ENCODE measurements around the gene EGFR.

The EGFR gene

DNA sequence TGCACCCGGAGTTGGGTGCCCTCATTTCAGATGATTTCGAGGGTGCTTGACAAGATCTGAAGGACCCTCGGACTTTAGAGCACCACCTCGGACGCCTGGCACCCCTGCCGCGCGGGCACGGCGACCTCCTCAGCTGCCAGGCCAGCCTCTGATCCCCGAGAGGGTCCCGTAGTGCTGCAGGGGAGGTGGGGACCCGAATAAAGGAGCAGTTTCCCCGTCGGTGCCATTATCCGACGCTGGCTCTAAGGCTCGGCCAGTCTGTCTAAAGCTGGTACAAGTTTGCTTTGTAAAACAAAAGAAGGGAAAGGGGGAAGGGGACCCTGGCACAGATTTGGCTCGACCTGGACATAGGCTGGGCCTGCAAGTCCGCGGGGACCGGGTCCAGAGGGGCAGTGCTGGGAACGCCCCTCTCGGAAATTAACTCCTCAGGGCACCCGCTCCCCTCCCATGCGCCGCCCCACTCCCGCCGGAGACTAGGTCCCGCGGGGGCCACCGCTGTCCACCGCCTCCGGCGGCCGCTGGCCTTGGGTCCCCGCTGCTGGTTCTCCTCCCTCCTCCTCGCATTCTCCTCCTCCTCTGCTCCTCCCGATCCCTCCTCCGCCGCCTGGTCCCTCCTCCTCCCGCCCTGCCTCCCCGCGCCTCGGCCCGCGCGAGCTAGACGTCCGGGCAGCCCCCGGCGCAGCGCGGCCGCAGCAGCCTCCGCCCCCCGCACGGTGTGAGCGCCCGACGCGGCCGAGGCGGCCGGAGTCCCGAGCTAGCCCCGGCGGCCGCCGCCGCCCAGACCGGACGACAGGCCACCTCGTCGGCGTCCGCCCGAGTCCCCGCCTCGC lies at the start of gene EGFR:
Gene EGFR (plus strand): TSS at position 657 of the 830 bp plus-strand sequence. CDS start 261 bp downstream, outside the sequence.
- no peak for DNase-seq

DNA sequence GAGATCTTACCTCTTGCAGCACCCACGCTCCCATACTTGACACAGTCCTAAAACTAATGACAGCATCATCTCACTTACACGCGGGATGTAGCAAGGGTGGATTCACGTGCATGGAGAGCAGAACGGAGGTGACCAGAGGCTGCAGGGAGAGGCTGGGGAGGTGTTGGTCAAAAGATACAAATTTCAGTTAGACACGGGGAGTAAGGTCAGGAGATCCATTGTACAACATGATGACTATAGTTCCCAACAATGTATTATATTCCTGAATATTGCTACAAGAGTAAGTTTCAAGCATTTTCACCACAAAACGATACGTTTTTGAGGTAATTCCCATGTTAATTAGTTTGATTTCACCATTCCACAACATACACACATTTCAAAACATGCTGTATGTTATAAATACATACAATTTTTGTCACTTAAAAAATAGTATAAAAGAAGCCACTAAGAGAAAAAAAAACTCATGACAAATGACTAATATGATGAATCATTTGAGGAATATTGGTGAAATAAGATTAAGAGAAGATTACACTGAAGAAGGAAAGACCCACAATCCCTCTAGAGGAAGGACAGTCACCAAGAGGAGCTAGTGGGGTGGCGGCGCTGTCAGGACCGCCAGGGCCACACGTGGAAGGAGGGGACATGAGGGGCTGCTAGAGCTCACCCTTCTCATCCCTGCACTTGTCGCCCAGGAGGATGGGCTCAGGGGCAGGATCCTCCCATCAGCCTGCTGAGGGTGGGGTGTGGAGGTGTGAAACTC lies 49.4 kb upstream of the EGFR start:
- DNase-seq, result no peak

DNA sequence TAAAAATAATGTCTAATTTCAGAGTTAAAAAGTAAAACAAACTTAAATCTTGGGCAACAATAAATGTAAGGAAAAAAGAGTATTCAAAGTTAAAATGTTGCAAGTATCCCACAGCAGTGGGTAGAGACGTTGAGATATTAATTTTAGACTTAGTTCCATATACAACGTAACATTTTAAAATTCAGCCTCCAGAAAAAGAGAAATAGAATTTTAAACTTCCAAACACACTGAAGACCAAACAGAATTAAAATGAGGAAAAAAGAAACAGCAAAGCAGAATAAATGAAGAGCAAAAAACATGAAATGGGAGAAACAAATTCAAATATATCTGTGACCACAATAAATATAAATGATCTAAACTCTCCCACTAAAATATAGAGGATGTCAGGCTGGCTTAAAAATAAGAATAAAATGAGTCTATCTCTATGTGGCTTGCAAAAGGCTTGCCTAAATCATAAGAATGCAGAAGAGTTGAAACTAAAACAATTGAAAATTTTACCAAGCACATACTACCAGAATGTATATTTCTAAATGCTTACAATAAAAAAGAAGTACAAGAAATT lies 46.0 kb upstream of the EGFR start:
- no peak for DNase-seq

DNA sequence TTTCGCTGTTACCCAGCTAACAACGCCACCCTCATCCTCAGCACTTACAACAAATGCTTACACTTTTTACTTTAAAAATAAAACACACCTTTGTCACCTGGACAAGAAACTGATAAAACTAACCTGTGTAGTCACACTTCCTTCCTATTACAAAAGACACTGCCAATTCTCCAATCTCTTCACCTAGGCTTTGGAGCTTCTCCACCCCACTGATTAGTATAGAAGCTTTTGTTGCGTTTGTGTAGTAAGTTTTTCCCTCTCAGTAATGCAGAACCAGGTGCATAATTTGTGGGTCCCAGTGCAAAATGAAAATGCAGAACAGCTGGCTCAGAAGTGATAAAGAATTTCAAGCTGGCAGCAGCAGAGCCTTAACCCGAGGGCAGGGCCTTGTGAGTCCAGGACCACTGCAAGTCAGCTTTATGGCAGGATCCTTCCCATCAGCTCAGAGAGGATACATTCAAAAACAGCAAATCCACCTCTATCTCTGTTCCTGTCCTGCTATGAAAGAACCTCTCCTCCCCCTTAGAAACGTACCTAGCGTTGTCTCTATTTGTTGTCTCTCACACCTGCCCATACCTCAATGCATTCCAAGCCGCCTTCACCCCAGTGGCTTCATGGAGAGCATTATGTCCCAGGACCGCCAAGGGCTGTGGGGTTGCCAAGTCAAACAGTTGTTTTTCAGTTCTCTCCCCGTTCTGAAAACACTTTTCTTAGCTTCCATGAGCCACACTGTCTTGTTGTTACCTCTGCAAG lies 40.3 kb upstream of the EGFR start:
- no peak for DNase-seq

DNA sequence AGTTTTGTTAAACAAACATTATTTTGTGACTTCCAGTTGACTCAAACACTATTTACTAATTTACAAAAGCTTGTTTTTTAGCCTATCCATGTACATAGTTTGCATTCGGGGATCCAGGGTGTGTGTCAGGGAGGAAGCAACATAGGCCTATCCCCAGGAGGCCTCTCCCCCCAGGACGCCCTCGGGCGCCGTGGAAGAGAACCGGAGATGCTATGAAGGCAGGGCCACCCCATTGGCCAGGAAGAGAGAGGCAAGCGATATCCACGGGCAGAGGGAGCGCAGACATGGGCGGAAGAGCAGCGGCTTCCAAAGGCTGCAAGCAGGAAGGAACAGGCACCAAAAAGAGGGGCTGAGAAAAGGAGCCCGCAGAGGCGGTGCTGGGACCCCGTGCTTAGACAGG lies 38.3 kb upstream of the EGFR start:
- no peak for DNase-seq

DNA sequence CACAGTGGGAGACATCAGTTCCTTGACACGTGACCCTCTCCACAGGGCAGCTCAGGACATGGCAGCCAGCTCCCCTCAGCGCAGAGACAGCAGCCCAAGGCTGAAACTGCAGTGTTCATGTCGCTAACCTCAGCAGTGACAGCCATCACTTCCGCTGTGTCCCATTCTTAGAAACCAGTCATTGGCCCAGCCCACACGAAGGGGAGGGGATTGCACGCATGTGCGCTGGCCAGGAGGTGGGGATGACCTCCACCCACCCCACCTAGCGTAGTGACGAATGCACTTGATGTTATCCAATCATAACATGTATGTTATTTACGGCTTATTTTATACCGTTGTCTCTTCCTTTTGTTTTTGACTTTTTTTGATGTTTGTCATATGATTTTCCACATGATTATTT lies 36.9 kb upstream of the EGFR start:
- DNase-seq, result no peak

DNA sequence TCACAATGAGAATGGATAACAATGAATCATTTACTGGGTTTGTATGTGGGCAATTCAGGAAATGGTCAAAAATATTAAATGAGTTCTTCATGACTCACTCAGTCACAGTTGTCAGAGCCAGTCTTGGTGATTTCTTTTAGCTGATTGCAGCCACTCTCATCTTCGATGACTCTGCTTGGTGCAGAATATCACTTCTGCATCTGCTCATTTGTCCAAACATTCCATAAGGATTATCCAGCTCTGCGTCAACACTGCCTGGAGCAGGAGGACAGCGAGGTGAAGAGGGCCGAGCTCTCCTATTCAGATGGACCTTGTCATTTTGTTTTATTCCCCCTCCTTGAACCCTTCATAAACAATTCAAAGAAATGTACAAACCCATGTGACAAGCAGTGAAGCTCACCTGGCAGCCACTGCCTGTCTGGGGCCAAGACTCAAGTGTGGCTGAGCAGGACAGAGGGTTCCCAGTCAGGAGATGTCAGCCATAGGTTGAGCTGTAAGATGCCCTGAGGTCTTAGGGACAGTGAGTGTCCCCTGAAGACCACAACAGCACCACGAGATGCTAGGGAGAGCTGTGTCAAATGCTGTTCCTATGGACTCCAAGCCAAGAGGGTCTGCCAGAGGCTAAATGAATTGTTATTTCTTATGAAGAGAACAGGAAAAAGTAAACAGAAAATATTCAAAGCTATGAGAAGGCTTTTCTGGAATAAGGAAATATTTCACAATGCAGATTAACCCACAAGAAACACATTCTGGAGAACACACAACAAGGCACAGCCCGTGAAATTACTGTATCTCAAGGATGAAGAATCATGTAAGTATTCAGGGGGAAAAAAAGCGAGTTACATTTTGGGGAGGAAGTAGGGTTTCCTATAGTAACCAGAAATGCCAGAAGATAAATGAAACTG lies 33.1 kb upstream of the EGFR start:
- no peak for DNase-seq

DNA sequence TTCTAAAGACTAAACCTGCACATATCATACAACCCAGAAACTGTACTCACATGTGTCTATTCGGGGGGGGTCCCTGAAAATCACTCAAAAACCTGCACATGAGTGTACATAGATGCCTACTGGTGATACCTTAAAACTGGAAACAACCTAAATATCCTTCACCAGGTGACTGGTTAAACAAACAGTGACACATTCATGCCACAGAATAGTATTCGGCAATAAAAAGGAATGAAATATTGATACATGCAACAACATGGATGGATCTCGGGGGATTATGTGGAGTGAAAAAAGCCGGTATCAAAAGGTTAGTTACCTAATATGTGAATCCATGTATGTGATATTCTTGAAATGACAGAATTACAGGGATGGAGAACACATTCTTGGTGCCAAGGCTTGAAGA lies 32.1 kb upstream of the EGFR start:
- DNase-seq, result no peak

DNA sequence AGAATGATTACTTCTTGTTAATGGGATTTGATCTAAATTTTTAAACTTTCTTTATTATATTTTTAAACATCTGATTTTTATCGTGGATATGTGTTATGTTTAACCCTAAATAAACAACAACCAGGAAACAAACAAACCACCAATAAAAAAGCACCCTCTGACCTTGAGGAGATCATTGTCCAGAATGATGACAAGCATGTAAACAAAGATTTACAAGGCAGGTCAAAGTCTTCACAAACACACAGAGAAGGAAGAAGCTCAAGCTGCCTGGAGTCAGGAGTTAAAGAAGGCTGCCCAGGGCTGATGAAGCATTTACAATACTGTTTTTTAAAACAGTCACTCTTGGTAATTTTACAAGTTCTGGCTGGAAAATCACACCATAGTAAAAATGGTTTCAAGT lies 31.0 kb upstream of the EGFR start:
- DNase-seq, result no peak

DNA sequence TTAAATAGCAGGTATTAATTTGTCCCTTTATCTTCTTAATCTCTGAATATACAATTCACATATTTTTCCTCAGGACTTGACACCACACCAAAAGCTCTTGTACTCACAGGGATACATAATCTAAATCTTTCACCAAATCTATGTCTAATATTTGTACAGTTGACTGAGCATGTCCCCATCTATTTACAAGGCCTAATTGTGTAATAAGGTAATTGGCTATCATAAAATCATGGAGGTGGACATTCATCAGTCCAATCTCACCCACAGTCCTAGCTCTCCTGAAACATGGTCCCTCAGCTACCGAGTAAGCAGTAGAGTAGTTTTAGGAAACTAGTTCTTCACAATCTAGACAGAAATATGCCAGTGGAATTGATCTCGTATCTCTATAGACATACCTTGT lies 30.3 kb upstream of the EGFR start:
- DNase-seq, result no peak

DNA sequence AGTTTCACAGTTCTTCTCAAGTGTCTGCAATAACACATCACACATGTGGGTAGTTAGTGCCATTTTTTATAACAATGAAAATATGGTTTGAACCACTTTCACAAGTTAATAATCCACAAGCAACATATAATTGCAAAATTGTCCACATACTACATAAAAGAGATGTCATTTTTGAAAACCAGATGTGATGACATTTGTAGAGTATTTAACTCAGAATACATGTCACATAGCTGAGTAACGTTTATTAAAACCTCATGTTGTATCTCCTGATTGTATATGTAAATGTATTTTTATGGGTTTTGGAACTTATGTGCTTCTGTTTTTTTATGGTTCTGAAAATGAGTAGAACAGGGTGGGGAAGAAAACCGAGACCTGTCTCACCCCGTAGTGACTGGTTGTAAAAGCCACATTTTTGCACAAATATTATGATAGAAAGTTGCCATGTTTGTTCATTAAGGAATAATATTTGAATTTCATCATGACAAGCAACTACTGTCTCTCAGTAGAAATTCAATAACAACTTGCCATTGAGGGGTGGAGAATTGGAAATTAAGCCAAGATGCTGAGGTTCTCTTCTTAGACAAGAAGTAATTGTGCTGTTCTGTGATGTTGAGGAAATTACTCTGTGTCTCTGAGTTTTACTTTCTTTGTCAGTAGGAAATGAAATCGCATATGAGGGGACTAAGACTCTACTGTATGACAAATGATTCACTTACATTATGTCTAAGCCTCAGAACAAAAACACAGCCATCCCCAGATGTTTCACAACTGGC lies 29.2 kb upstream of the EGFR start:
- DNase-seq, result no peak

DNA sequence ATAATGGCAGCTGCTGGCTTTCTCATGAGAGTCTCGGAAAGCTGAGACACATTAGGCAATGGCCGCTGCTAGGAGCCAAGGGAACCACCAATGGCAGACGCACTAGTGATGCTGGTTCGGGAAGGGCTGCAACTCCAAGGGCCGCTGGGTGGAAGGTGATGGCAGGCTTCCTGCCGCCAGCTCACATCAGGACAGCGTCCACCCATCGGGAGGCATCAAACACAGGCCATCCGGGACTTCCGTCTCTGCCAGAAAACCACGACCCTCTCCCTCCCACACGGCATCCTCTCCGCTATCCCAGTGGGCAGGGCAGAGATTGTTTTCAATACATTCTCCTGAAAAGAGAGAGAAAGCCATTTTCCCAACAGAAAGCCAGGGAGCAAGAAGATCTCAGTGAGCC lies 27.5 kb upstream of the EGFR start:
- DNase-seq, result no peak

DNA sequence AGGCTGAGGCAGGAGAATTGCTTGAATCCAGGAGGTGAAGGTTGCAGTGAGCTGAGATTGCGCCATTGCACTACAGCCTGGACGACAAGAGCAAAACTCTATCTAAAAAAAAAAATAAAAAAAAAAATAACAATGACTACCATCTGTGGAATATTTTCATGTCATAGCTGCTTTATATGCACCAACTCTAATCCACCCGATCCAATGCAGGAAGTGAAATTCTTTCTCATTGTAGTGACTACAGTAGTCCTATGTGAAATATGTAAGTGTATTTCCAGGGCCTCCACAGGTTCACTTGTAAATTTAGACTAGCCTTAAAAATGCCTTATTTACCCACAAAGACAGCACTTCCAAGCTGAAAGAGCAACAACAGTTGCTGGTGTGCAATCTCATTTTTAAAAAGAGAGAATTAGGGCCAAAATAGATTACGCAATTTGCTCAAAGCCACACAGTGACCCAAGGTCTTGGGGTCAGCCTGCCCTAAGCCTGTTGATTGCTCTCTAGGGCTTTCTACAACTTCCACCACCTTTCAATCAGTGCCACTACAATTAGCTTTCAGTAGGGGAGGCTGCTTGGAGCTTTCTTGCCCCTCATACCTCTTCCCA lies 25.8 kb upstream of the EGFR start:
- no peak for DNase-seq

DNA sequence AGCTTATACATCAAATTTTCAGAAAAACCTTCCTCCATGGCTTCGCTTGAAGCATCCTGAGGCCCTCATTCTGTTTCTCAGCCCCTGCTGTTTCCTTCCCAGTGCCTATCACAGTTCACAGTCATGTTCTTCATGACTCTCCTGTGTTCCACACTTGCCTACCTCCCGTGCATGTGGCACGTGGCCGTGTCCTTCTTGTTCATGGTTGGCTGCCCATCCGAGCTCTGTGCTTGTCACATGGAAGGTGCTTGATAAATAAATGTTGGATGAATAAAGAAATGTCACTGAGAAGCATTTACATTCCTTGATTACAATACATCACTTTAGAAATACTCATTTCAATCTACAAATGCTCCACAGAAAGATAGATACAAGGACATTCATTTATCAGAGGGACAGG lies 23.7 kb upstream of the EGFR start:
- no peak for DNase-seq

DNA sequence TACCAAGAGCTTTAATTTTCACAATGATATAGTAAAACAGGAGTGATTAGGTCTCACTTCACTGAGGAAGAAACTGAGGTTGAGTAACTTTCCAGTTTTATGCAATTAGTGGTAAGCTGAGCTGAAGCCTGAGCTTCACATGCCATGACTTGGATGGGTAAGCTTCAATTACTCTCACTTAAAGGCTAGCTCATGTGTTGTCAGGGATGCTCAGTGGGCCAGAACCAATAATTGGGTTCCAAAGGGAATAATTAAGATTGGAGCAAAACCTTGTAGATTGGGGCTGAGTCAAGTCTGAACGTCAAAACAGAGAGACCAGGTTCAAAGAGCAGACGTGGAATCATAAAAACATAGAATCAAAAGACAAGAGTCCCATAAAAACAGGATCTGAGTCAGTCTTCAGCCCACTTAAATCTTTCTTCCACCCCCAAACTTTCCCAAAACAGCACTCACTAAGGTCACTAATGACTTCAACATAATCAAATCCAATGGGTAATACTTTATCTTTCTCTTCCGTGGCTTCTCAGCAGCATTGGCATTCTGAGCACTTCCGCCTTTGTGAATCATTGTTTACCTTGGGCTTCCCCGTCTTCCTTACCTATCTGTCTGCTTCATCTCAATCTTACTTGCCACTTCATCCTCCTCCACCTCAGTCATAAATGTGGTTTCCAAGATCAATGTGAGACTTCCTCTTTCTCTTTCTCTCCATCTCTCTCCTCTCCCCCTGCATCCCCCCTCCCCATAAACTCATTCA lies 23.0 kb upstream of the EGFR start:
- no peak for DNase-seq

DNA sequence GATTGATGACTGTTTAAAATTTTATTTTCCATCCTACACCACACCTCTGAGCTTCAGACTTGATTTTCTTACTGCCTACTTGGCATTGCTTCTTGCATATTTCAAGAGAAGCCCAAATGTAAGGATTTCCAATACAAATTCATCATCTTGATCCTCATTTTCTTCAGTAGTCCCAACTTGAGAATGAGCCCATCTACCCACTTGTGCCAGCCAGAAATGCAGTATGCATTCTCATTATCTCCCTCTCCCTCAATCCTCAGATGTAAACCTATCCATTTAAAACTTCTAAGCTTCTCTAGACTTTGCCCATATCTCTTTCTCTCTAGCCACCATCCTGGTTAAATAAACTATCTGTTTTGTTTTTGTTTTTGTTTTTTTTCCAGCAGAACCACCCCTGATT lies 22.4 kb upstream of the EGFR start:
- DNase-seq, result no peak

DNA sequence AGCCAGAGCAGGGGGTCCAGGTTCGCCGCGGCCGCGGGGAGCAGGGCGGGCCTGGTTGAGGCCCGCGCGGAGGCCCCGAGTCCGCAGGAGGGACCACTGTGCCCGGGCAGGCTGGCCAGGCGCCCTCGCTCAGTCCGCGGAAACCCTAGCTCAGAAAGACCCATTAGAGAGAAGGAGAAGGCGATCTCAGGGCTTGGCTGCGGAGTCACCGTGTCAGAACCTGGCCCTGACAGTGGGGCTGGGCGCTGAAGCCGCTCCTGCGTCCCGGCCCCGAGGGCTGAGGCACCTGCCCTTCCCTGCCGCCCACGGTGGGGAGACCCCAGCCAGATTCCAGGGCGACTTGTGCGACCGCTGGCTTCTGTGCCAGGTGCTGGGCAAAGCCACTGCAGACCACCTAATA lies 14.2 kb upstream of the EGFR start:
- DNase-seq, result no peak

DNA sequence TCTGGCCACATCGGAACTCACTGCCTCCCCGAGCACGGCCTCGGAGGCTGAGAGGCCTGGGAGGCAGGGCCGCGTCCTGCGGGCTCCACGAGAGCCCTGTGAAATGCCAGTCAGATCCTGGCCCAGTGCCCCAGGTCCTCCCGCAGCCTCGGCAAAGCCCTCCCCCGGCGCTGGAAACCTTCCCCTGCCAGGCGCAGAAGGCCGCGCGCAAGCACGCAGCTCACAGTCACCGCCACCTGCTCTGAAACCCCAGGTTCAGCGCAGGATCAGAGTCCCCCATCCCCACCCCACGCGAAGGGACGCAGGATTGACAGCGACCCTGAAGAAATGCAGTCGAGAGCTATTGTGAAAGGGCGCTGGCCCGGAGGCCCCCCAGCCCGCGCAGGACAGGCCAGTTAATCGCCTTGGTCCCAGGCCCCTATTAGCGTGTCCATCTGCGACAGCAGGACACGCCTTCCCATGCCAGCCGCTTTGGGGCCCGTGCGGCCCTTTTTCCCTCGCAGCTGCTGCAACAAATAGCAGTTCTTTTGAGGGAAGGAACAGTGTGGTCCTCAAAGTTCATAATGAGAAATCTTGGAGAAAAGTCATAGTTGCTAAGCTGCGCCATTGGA lies 13.5 kb upstream of the EGFR start:
- DNase-seq, result no peak

DNA sequence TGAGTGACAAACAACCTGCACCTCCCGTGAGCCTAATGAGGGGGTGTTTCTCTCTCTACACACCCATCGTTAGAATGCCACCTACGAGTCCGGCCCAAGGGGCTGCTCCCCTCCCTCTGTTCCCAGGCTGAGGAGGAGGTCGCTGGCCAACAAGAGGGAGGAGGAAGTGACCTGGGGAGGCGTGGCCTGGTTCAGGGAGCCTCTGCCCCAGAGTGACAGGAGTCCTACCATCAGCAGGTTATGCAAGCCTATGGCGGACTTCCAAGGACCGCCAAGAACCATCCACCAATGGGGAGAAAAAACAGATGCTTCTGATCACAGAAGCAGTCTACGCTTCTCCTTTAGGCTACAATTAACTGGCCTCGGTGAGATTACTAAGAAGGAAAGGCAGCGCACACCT lies 12.3 kb upstream of the EGFR start:
- DNase-seq, result no peak

DNA sequence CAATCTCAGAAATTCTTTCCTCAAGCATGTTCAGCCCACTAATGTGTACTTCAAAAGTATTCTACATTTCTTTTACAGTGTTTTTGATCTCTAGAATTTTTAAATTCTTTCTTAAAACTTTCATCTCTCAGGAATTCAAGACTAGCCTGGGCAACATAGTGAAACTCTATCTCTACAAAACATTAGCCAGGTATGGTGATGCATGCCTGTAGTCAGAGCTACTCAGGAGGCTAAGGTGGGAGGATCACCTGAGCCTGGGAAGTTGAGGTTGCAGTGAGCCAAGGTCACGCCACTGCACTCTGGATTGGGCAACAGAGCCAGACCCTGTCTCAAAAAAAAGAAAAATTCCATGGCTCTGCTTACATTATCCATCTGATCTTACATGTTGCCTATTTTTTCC lies 5.0 kb upstream of the EGFR start:
- DNase-seq, result no peak
